Neural progenitor cell (in vitro differentiated cells): ENCODE measurements around the gene KCNJ15. TPM values are rescaled to one million over a fixed set of nuclear protein-coding genes. Genes with fewer than 3 reads are reported as not detected.

Experiments
- DNase-seq: peaks from one replicate; pipeline ENCODE4 v3.0.0-alpha.2; 2016; ENCODE audit warnings: low spot score
- H2AFZ ChIP-seq: fragments of 200-600 bp; sonication (generic); replicated peaks from 2 replicates; pipeline ENCODE4 v1.6.1; 2016; ENCODE audit warnings: antibody characterized with exemption
- H3F3A ChIP-seq: fragments of 200-600 bp; sonication (generic); 2 replicates; pipeline ENCODE4 v1.6.1; 2016; ENCODE audit warnings: antibody characterized with exemption, low read depth
- H3K27ac ChIP-seq: fragments of 200-600 bp; sonication (generic); 2 replicates; pipeline ENCODE4 v1.5.1; 2016; ENCODE audit warnings: mild to moderate bottlenecking
- H3K27me3 ChIP-seq: fragments of 200-600 bp; sonication (generic); 2 replicates; pipeline ENCODE4 v1.6.1; 2016; ENCODE audit warnings: mild to moderate bottlenecking, moderate library complexity
- H3K36me3 ChIP-seq: fragments of 200-600 bp; sonication (generic); 2 replicates; pipeline ENCODE4 v1.5.1; 2016
- H3K4me1 ChIP-seq: fragments of 200-600 bp; sonication (generic); 2 replicates; pipeline ENCODE4 v1.6.1; 2016; ENCODE audit warnings: mixed run types
- H3K4me2 ChIP-seq: fragments of 200-600 bp; sonication (generic); 2 replicates; pipeline ENCODE4 v1.6.1; 2016
- H3K4me3 ChIP-seq: fragments of 200-600 bp; sonication (generic); 2 replicates; pipeline ENCODE4 v1.5.1; 2016
- H3K79me2 ChIP-seq: fragments of 200-600 bp; sonication (generic); 2 replicates; pipeline ENCODE4 v1.6.1; 2016; ENCODE audit warnings: low read depth
- H3K9ac ChIP-seq: fragments of 200-600 bp; sonication (generic); 2 replicates; pipeline ENCODE4 v1.6.1; 2016
- H3K9me3 ChIP-seq: fragments of 200-600 bp; sonication (generic); 2 replicates; pipeline ENCODE4 v1.5.1; 2016; ENCODE audit warnings: low read depth
- H4K20me1 ChIP-seq: fragments of 200-600 bp; sonication (generic); 2 replicates; pipeline ENCODE4 v1.6.1; 2016; ENCODE audit warnings: low read depth
- H3K27ac Mint-ChIP-seq: 3 replicates; pipeline ENCODE4 v1.8.0; 2021; ENCODE audit warnings: mixed read lengths
- H3K27me3 Mint-ChIP-seq: 2 replicates; pipeline ENCODE4 v1.8.0; 2022; ENCODE audit warnings: low read depth, mild to moderate bottlenecking, inconsistent platforms, moderate library complexity, mixed read lengths; ENCODE audit not compliant: insufficient read depth
- H3K36me3 Mint-ChIP-seq: 3 replicates; pipeline ENCODE4 v1.8.0; 2021; ENCODE audit warnings: mixed read lengths
- H3K4me1 Mint-ChIP-seq: 3 replicates; pipeline ENCODE4 v1.8.0; 2021; ENCODE audit warnings: mixed read lengths
- H3K4me3 Mint-ChIP-seq: 3 replicates; pipeline ENCODE4 v1.8.0; 2021; ENCODE audit warnings: mild to moderate bottlenecking, moderate library complexity, mixed read lengths
- H3K9me3 Mint-ChIP-seq: 3 replicates; pipeline ENCODE4 v1.8.0; 2020; ENCODE audit warnings: mixed read lengths
- EZH2 ChIP-seq: fragments of 200-600 bp; sonication (generic); IDR thresholded peaks from 2 replicates; pipeline ENCODE4 v1.6.1; 2017; ENCODE audit warnings: antibody characterized with exemption, mild to moderate bottlenecking, moderate library complexity
- EZH2phosphoT487 ChIP-seq: fragments of 200-600 bp; sonication (generic); IDR thresholded peaks from 2 replicates; pipeline ENCODE4 v1.6.1; 2017; ENCODE audit warnings: antibody characterized with exemption
- total RNA-seq: library from RNA; depleted of rRNA; stranded (reverse); fragments of >200 nt; gene quantifications from 2 replicates; pipeline ENCODE4 v1.2.3, GENCODE V29; 2015; ENCODE audit warnings: low replicate concordance
- TF ChIP-seq, protein P1 (sequence below): fragments of 200-600 bp; sonication (generic); IDR thresholded peaks from 2 replicates; pipeline ENCODE4 v1.5.1; 2017; ENCODE audit warnings: antibody characterized with exemption, mild to moderate bottlenecking

KCNJ15 gene
- total RNA-seq, 1 donor from 2014 or later: not detected

DNA sequence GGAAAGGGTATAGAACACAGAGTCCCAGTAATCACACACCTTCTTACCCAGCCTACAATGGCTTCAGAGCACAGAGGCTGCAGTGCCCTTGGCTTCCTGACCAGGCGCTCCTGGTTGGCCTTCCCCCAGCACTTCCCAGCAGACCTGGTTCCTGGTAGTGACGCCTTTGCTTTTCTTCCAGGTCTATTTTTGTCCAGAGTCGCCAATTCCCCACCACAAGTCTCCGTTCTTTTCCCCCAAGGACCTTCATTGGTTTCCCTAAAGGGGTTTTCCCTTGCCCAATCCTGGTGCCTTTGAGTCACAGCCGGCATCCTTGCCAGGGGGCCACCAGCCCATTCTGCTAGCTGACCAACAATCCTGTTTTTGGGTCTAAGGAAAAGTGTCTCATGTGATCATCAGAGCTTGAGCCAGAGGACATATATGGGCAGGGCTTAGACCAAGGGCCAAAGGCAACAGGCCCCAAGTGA lies 84.8 kb downstream of the KCNJ15 start:
- Mint-ChIP-seq H3K27ac (no peak overlapping the region), H3K4me3 (no peak overlapping the region), H3K9me3 (peaks cover 2% of the 10 kb centered on the region), H3K27me3 (peaks cover 7% of the 10 kb centered on the region), H3K4me1 (no peaks in the 10 kb centered on the region), H3K36me3 (no peaks in the 10 kb centered on the region)
- Histone ChIP-seq H3K27ac (no peak overlapping the region), H3K4me1 (no peaks in the 10 kb centered on the region), H2AFZ (no peak overlapping the region), H3K4me2 (no peak overlapping the region), H3K36me3 (no peaks in the 10 kb centered on the region), H3F3A (no peaks in the 10 kb centered on the region), H3K9ac (no peak overlapping the region), H3K9me3 (no peaks in the 10 kb centered on the region), H3K27me3 (no peaks in the 10 kb centered on the region), H3K4me3 (no peak overlapping the region), H4K20me1 (no peaks in the 10 kb centered on the region), H3K79me2 (no peaks in the 10 kb centered on the region)
- no peak for TF ChIP-seq EZH2
- TF ChIP-seq, protein P1, sequence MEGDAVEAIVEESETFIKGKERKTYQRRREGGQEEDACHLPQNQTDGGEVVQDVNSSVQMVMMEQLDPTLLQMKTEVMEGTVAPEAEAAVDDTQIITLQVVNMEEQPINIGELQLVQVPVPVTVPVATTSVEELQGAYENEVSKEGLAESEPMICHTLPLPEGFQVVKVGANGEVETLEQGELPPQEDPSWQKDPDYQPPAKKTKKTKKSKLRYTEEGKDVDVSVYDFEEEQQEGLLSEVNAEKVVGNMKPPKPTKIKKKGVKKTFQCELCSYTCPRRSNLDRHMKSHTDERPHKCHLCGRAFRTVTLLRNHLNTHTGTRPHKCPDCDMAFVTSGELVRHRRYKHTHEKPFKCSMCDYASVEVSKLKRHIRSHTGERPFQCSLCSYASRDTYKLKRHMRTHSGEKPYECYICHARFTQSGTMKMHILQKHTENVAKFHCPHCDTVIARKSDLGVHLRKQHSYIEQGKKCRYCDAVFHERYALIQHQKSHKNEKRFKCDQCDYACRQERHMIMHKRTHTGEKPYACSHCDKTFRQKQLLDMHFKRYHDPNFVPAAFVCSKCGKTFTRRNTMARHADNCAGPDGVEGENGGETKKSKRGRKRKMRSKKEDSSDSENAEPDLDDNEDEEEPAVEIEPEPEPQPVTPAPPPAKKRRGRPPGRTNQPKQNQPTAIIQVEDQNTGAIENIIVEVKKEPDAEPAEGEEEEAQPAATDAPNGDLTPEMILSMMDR: no peak
- no peak for TF ChIP-seq EZH2phosphoT487
- no peak for DNase-seq

DNA sequence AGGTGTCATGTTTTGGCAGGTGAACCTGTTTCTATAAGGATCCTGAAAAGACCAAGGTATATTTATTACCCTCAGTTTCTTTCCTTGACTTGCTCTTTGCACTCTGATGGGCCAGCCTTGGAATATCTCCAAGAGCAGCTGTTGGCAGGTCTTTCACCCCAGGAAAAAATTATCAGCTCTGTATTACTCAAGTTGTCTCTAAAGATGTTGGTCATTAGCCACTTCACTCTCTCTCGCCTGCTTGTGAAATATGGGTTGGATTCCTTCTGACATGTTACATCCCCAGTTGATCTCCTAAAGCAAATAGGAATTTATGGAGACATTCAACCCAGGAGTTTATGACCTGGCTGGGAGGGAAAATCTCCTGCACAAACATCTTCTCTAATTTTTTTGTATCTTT lies 85.9 kb downstream of the KCNJ15 start:
- H3K79me2 ChIP-seq: no peaks in the 10 kb centered on the region
- no peaks in the 10 kb centered on the region for H3K9me3 Mint-ChIP-seq
- H3K4me1 ChIP-seq: no peaks in the 10 kb centered on the region
- TF ChIP-seq EZH2phosphoT487 (no peak), EZH2 (no peak)
- TF ChIP-seq, protein P1: no peak
- H3K27ac ChIP-seq: no peak overlapping the region
- peaks cover 7% of the 10 kb centered on the region for H3K27me3 Mint-ChIP-seq
- no peaks in the 10 kb centered on the region for H3K4me1 Mint-ChIP-seq
- H2AFZ ChIP-seq: no peak overlapping the region
- DNase-seq: no peak
- H3K27me3 ChIP-seq: no peaks in the 10 kb centered on the region
- H3K4me3 Mint-ChIP-seq: no peak overlapping the region
- no peaks in the 10 kb centered on the region for H3K36me3 Mint-ChIP-seq
- no peak overlapping the region for H3K4me3 ChIP-seq
- H3K27ac Mint-ChIP-seq: no peak overlapping the region
- H3F3A ChIP-seq: no peaks in the 10 kb centered on the region
- no peaks in the 10 kb centered on the region for H3K36me3 ChIP-seq
- no peak overlapping the region for H3K9ac ChIP-seq
- no peak overlapping the region for H3K4me2 ChIP-seq
- H3K9me3 ChIP-seq: no peaks in the 10 kb centered on the region
- no peaks in the 10 kb centered on the region for H4K20me1 ChIP-seq

GRCh38 chr21:38343691-38344090 lies 86.9 kb downstream of the KCNJ15 start:
- Histone ChIP-seq H2AFZ (no peak overlapping the region), H3K9me3 (no peaks in the 10 kb centered on the region), H3K79me2 (no peaks in the 10 kb centered on the region), H3K4me1 (no peaks in the 10 kb centered on the region), H3K27ac (no peak overlapping the region), H3K4me3 (no peak overlapping the region), H3K27me3 (no peaks in the 10 kb centered on the region), H3K36me3 (no peaks in the 10 kb centered on the region), H3F3A (no peaks in the 10 kb centered on the region), H4K20me1 (no peaks in the 10 kb centered on the region), H3K4me2 (no peak overlapping the region), H3K9ac (no peak overlapping the region)
- peaks cover 7% of the 10 kb centered on the region for H3K27me3 Mint-ChIP-seq
- H3K36me3 Mint-ChIP-seq: no peaks in the 10 kb centered on the region
- no peak for TF ChIP-seq EZH2phosphoT487
- TF ChIP-seq EZH2: no peak
- TF ChIP-seq, protein P1: no peak
- H3K4me3 Mint-ChIP-seq: no peak overlapping the region
- H3K9me3 Mint-ChIP-seq: no peaks in the 10 kb centered on the region
- H3K27ac Mint-ChIP-seq: no peak overlapping the region
- H3K4me1 Mint-ChIP-seq: no peaks in the 10 kb centered on the region
- DNase-seq: no peak
